ENCODE measurements around the gene ETNK1. TPM values are rescaled to one million over a fixed set of nuclear protein-coding genes. Genes with fewer than 3 reads are reported as not detected.

ETNK1 gene
- total RNA-seq, 1 donor from 2014 or later: 61.2 TPM

Small RNA genes within 50 kb of the gene (small RNA-seq; reads per million reads assigned to genes)
- not detected for gene RPS27P22 (ENCODE audit: low replicate concordance)

Other genes starting within 250 kb of the ETNK1 start
- 41.5 TPM for gene C2CD5, start 80.6 kb upstream of the ETNK1 start, total RNA-seq